Aorta (tissue), 5 donors: ENCODE results near the gene SHISA2. TPM values are rescaled to one million over a fixed set of nuclear protein-coding genes. Genes with fewer than 3 reads are reported as not detected.

Experiments
- ATAC-seq: fragments of 200-7000 bp; cut with Tn5 transposase; one replicate; pipeline ENCODE4 v1.9.1; 2022; ENCODE audit warnings: moderate library complexity; ENCODE audit not compliant: low FRiP score
- DNase-seq, 2 donors: peaks; one replicate each; pipeline ENCODE4 v3.0.0-alpha.2; 2020
- H3K27ac ChIP-seq, 2 donors: one replicate each; pipeline ENCODE4 v1.5.1; 2013; ENCODE audit warnings: low read length in 2 of 2, mild to moderate bottlenecking in 2 of 2, moderate library complexity in 2 of 2, control low read depth in 1 of 2, inconsistent platforms in 1 of 2, low read depth in 1 of 2
- H3K27me3 ChIP-seq, 2 donors: one replicate each; pipeline ENCODE4 v1.6.1; 2013; ENCODE audit warnings: control low read depth in 1 of 2, low read length in 1 of 2, mild to moderate bottlenecking in 1 of 2, moderate library complexity in 1 of 2; ENCODE audit not compliant: insufficient read depth in 2 of 2, control insufficient read depth in 1 of 2
- H3K36me3 ChIP-seq, 2 donors: one replicate each; pipeline ENCODE4 v1.6.1; 2013; ENCODE audit warnings: control low read depth in 1 of 2, low read length in 1 of 2, mild to moderate bottlenecking in 1 of 2; ENCODE audit not compliant: insufficient read depth in 2 of 2, control insufficient read depth in 1 of 2
- H3K4me1 ChIP-seq, 2 donors: one replicate each; pipeline ENCODE4 v1.6.1; 2013; ENCODE audit warnings: low read length in 2 of 2, control low read depth in 1 of 2, mild to moderate bottlenecking in 1 of 2, moderate library complexity in 1 of 2; ENCODE audit not compliant: insufficient read depth in 2 of 2, control insufficient read depth in 1 of 2
- H3K4me3 ChIP-seq, 2 donors: one replicate each; pipeline ENCODE4 v1.5.1; 2013; ENCODE audit warnings: low read length in 2 of 2, control low read depth in 1 of 2, mild to moderate bottlenecking in 1 of 2
- H3K9me3 ChIP-seq: one replicate; pipeline ENCODE4 v1.6.1; 2013; ENCODE audit warnings: mild to moderate bottlenecking, low read length; ENCODE audit not compliant: control insufficient read depth
- WGBS, 2 donors: extraction: QIAGEN DNeasy Blood & Tissue Kit; methylation state at CpG; one replicate each; pipeline ENCODE4 v1.1.7; 2013; 5-methylcytosine and 5-hydroxymethylcytosine counted together
- intact Hi-C, 2 donors: fragments of 100-400 bp; cut with DNase I; formaldehyde crosslinking; loops; one replicate each; pipeline versions ENCODE4 v1.14.2 to v1.15.0; 2022
- polyA plus RNA-seq, 2 donors: library from polyadenylated mRNA; stranded (reverse); fragments of 200-250 nt; gene quantifications; one replicate each; pipeline ENCODE4 v1.2.3, GENCODE V29; 2013
- total RNA-seq, 2 donors: library from RNA; stranded (reverse); fragmentation: NEBNext Ultra II Directional; extraction: Animal tissue kit (Norgen Biotek cat#: 25700); gene quantifications; one replicate each; pipeline ENCODE4 v1.2.1, GENCODE V29; 2021
- donor health status: healthy with polysubstance abuse.
- donor health status: Bipolar disorder and iron deficiency.
- donor health status: DM: no; HTN: no; CAD: no.
- donor health status: DM: no; HTN: no; CAD: no.
- donor health status: DM: yes; HTN: yes; CAD: no.

Gene SHISA2
- total and polyA plus RNA-seq, 4 donors: 0.19 to 0.66 TPM; not detected in 2

DNA sequence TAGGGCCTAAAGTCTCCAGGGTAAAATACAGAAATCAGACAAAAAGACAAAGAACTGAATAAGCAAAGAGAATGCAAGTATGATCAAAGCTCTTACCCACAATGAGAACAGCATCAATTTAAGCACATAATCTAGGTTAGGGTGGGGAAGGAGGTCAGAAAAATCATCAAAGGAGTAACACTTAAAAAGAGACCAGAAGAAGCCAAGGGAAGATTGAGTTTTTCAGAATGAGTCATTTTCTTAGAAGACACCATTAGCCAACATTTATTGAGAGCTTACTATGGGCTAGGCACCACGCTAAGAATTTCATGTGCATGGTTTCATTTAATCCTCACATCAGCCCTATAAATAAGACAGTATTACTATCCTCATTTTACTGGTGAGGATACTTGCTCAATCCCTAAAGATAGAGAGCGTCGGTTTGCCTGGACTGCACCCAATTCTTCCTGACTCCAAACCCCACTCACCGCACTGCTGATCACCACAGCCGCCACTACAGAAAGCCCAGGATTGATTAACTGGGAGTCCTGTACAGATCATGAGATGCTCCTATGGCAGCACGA, 1.7 kb upstream of the SHISA2 start:
- DNase-seq: no peak
- WGBS, 2 donors: 92 to 93% methylated on average over 6 of the region's 6 CpGs
- no peaks in the 10 kb centered on the region for H3K4me1 ChIP-seq

GRCh38 chr13:26052337-26052736, 521 bp upstream of the SHISA2 start:
- Histone ChIP-seq H3K9me3 (no peaks in the 10 kb centered on the region), H3K27ac (no peak overlapping the region), H3K27me3 (no peaks in the 10 kb centered on the region), H3K4me3 (no peak overlapping the region), H3K4me1 (no peaks in the 10 kb centered on the region), H3K36me3 (no peaks in the 10 kb centered on the region)
- intact Hi-C loops: no loop called here
- WGBS, 2 donors: 70 to 71% methylated on average over 10 of the region's 10 CpGs
- DNase-seq: no peak
- no peak for ATAC-seq

More for the DNA sequence above, 1.7 kb upstream of the SHISA2 start:
- H3K4me3 ChIP-seq: no peak overlapping the region
- intact Hi-C loops: no loop called here
- no peak for ATAC-seq
- no peaks in the 10 kb centered on the region for H3K36me3 ChIP-seq
- H3K9me3 ChIP-seq: no peaks in the 10 kb centered on the region
- peaks cover 0 to 1% of the 10 kb centered on the region in 2 donors for H3K27me3 ChIP-seq
- no peak overlapping the region for H3K27ac ChIP-seq

- no peaks in the 10 kb centered on the region for H3K27me3 ChIP-seq
- no peaks in the 10 kb centered on the region for H3K36me3 ChIP-seq
- H3K4me3 ChIP-seq: peak overlapping the region; percentile 19 to 25
- H3K4me1 ChIP-seq: no peaks in the 10 kb centered on the region
- no peak for DNase-seq
- intact Hi-C loops: no loop called here
- ATAC-seq: no peak
- no peak overlapping the region for H3K27ac ChIP-seq
- no peaks in the 10 kb centered on the region for H3K9me3 ChIP-seq
- WGBS, 2 donors: 1% methylated on average over 32 to 45 of the region's 45 CpGs
These were observed 572 bp downstream of the SHISA2 start for GRCh38 chr13:26051231-26051656.

DNA sequence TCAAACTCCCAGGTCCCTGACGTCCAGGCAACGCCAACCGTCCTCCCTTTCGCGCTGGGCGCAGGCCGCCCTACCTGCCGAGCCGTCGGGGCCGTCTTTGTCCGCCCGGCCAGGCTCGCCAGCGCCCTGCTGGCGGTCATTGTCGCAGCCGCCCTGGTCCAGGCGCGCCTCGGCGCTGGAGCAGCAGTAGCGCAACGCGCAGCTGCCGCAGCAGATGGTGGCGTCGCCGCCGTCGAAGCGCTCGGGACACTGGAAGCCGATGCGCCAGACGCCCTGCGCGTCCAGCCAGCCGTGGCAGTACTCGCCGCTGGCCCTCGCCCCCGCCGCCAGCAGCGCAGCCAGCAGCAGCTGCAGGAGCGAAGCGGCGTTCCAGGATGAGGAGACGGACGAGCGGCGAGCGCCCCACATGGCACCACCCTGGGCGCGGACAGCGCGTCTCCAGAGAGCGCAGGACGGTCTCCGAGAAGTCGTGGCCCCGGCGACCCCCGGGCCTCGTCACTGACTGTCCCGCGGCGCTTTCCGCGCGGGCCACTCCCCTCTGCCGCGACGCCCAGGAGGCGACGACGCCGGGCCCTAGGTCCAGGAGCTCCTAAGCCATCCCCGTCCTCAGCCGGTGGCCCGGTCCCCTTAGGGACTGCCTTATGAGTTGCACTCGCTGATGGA, 1.1 kb downstream of the SHISA2 start:
- ATAC-seq (no peak), DNase-seq (no peak)
- no peaks in the 10 kb centered on the region for H3K27me3 ChIP-seq
- H3K36me3 ChIP-seq: no peaks in the 10 kb centered on the region
- H3K9me3 ChIP-seq: no peaks in the 10 kb centered on the region
- no peak overlapping the region for H3K27ac ChIP-seq
- H3K4me3 ChIP-seq: no peak overlapping the region
- intact Hi-C loops: no loop called here
- 1 to 3% methylated on average over 81 to 82 of the region's 82 CpGs for WGBS, 2 donors
- H3K4me1 ChIP-seq: no peaks in the 10 kb centered on the region

DNA sequence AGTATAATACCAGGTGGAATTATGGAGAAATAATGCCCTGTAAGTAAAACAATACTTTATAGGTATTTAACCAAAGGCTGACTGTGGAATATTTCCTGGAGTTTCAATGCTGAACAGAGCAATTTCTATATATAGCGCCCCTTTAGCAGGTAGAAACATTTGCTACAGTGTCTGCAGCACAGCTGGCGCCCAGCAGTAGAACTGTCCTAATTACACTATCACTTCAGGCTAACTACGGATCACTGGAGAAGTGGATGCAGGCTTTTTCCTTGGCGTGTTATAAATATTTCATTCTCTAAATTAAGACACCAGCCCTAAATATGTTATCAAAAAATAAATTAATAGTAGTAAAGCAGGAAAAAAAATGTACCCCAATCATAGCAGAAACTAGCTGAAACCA, 3.1 kb downstream of the SHISA2 start:
- no peak for DNase-seq
- no peaks in the 10 kb centered on the region for H3K4me1 ChIP-seq
- no peaks in the 10 kb centered on the region for H3K27me3 ChIP-seq
- ATAC-seq: no peak
- 47 to 53% methylated on average over 4 of the region's 4 CpGs for WGBS, 2 donors
- intact Hi-C loops: no loop called here
- H3K4me3 ChIP-seq: no peak overlapping the region
- no peak overlapping the region for H3K27ac ChIP-seq
- no peaks in the 10 kb centered on the region for H3K36me3 ChIP-seq
- H3K9me3 ChIP-seq: no peaks in the 10 kb centered on the region

- H3K36me3 ChIP-seq: no peaks in the 10 kb centered on the region
- no peaks in the 10 kb centered on the region for H3K4me1 ChIP-seq
- H3K27me3 ChIP-seq: no peaks in the 10 kb centered on the region
- H3K27ac ChIP-seq: no peak overlapping the region
- WGBS, 2 donors: 94 to 96% methylated on average over 4 of the region's 4 CpGs
- intact Hi-C loops: no loop called here
- no peaks in the 10 kb centered on the region for H3K9me3 ChIP-seq
- no peak overlapping the region for H3K4me3 ChIP-seq
- ATAC-seq (no peak), DNase-seq (no peak)
These were observed 4.8 kb downstream of the SHISA2 start for GRCh38 chr13:26047040-26047439.

DNA sequence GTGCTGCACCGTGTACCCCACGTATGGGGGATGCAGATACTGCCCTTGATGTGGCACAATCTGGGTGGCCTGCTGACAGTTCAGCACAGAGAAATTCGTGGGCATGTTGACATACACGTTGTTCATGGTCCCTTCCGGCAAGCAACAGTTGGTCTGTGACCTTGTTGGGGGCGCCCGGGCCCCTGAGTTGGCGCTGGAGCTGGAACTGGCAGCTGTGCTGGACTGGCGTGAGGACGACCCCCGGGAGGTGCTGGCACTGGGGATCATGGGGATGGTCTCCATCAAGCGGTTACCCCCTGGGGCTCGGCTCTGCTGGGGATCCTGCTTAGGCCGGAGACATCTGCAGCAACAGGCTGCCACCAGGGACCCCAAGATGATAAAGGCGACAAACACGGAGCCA, 5.2 kb downstream of the SHISA2 start:
- ATAC-seq: no peak
- 93% methylated on average over 16 of the region's 16 CpGs for WGBS, 2 donors
- intact Hi-C loops: no loop called here

GRCh38 chr13:26045142-26045541, 6.7 kb downstream of the SHISA2 start:
- Histone ChIP-seq H3K27ac (no peak overlapping the region), H3K36me3 (no peaks in the 10 kb centered on the region), H3K4me1 (no peaks in the 10 kb centered on the region), H3K4me3 (no peak overlapping the region), H3K9me3 (no peaks in the 10 kb centered on the region), H3K27me3 (no peaks in the 10 kb centered on the region)
- DNase-seq (no peak), ATAC-seq (no peak)
- WGBS, 2 donors: 92 to 94% methylated on average over 2 of the region's 2 CpGs
- intact Hi-C loops: no loop called here

More for the DNA sequence above, 5.2 kb downstream of the SHISA2 start:
- Histone ChIP-seq H3K4me3 (no peak overlapping the region), H3K36me3 (no peaks in the 10 kb centered on the region), H3K4me1 (no peaks in the 10 kb centered on the region), H3K27me3 (no peaks in the 10 kb centered on the region), H3K27ac (no peak overlapping the region), H3K9me3 (no peaks in the 10 kb centered on the region)
- no peak for DNase-seq

GRCh38 chr13:26042785-26043184, 9.0 kb downstream of the SHISA2 start:
- no peaks in the 10 kb centered on the region for H3K9me3 ChIP-seq
- ATAC-seq (no peak), DNase-seq (no peak)
- H3K4me3 ChIP-seq: no peak overlapping the region
- no peaks in the 10 kb centered on the region for H3K27me3 ChIP-seq
- no peaks in the 10 kb centered on the region for H3K36me3 ChIP-seq
- H3K27ac ChIP-seq: no peak overlapping the region
- H3K4me1 ChIP-seq: no peaks in the 10 kb centered on the region
- 72 to 74% methylated on average over 1 of the region's 1 CpG for WGBS, 2 donors
- intact Hi-C loops: no loop called here
